DMS153 (cell line): ENCODE data around the gene MANEAL.
A peak's percentile ranks its signal among the peaks of the same experiment; 100 is the strongest.

Experiments
- DNase-seq: peaks from one replicate; lab custom pipeline; 2025; lab: John Stamatoyannopoulos, UW

Gene MANEAL

DNA sequence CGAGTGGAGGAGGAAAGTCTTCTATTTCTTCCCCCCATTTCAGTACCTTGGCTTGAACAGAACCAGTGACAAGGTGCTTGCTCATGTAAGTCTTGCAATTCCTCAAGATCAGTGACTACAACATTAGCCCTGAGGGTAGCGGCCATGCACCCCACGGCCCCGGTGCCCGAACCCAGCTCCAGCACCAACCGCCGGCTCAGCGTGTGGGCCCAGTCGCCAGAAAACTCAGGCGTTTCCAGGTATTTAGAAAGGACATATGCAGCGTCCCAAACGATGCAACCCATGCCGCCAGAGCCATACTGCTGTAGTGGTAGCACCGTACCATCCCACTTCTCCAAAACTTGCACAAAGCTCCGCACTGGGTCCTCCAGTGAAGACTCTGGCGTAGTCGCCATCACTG is 11.2 kb upstream of the MANEAL start:
- DNase-seq: no peak

DNA sequence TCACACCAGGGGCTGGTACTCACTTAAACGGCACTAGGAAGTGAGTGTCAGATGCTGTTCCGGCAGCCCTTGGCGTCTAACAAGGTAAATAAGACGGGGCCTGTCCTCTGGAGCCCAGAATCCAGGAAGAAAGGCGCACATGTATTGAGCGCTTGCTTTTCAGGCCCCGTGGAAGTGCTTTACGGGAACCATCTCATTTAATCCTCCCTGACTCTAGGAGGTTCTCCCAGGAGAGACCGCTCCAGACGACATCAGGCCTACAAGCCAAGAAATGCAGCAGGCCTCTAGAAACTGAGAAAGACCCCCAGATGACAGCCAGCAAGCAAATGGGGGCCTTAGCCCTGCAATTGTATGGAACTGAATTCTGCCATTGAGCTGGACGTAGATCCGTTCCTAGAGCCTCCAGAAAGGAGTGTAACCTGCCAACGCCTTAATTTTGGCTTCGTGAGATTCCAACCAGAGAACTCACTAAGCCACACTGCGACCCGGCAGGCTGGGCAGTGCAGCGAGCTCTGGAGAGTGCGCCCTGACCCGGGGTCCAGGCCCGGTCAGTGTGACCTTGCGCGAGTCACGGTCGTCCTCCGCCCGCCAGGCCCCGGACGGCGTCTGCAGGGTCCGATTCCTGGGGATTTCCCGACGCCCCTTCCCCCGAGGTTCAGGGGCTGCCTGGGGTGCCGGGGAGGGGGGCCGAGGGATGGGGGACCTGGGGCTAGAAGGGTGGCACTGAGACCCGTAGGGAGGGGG is 532 bp upstream of the MANEAL start:
- no peak for DNase-seq

DNA sequence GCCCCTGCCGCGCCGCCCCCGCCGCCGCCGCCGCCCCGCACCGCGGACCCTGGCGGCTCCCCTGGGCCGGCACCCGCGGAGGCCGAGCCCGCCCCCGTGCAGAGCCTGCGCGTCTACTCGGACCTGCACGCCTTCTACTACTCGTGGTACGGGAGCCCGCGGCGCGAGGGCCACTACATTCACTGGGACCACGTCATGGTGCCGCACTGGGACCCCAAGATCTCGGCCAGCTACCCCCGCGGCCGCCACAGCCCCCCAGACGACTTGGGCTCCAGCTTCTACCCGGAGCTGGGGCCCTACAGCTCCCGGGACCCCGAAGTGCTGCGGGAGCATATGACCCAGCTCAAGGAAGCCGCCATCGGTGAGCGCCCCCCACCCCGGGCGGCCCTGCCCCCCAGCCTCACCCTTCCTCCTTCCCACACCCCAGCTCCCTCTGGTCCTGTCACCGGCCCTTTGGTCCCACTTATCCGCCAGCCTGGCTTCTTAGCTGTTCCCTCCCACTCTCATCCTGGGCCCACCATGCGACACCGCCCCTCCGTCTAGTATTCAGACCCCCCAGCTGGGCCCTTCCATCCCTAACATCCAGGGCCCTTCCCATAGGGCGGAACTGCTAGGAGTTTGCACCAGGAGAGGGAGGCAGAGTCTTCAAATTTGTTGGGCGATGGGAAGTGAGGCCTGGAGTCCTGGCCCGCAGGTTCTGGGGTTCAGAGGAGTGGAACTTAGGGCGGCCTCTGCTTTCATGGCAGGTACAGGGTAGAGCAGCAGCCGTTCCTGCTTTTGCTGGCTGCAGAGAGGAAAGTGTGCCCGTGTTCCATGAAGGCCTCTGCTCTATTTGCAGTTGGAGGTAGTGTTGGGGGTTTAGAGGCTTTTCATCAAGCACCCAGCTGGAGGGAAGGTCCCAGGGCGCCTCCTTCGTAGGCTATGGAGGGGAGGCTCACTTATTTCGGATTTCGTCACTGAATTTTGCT is 1.0 kb downstream of the MANEAL start:
- DNase-seq: no peak

DNA sequence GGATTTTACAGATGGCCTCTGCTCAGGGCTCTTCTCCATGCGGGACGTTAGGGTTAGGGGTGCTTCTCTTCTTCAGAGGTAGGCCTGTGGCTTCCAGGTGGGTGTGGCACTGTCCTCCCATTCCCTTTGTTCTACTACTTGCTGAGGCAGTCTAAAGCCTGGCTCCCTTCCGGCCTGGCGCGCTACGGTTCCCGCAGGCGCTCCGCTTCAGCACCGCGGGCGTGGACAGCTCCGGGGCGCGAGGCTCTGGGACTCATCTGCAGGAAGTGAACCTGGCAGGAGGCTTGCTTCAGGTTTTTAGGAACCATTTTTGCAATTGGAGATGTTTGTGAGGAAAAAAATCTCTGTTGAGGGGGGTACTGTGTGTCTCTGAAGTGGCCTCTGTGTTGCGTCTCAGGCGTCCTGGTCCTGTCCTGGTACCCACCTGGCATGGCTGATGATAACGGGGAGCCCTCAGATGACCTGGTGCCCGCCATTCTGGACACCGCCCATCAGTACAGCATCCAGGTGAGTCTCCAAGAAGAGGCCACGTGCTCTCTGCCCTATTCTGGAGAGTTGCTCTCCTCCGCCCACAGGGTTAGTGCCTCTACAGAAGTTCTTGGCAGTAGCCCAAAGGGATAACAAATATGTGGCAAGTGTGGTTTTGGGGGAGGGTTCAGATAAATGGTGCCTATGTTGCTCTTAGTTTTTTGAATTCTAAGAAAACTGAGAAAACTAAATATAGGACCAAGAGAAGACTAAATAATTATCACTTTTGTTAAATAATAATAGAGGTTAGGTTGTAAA is 1.9 kb downstream of the MANEAL start:
- peak; percentile 33 for DNase-seq

DNA sequence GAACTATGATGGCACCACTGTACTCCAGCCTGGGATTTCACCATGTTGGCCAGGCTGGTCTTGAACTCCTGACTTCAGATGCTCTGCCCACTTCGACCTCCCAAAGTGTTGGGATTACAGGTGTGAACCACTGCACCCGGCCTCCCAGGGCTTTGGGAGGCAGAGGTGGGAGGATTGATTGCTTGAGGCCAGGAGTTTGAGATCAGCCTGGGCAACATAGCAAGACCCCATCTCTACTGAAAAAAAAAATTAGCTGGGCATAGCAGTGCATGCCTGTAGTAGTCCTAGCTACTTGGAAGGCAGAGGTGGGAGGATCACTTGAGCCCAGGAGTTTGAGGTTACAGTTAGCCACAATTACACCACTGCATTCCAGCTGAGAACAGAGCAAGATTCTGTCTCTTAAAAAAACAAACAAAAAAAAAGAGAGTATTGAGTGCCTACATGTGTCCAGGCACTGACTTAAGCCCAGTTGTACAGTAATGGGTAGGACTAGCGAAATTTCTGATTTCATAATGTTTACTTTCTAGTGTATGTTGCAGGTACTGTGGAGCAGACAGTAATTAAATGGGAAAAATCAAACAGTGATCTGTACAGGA is 4.2 kb downstream of the MANEAL start:
- DNase-seq: no peak

DNA sequence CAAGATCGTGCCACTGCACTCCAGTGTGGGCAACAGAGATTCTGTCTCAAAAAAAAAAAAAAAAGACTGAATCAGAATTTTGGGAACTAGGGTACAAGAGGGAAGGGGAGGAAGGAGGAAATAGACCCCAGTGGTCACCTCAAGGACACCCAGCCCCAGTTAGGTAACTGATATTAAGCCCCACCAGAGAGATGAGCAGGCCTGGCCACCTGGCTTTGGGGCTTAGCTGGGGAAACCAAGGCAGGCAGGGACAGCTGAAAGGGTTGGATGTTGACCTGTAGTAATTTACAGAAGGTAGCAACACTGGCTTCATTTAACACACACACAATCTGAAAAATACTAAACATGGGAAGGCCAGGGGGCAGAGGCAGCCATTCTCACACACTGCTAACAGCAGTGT is 8.8 kb downstream of the MANEAL start:
- DNase-seq: no peak

DNA sequence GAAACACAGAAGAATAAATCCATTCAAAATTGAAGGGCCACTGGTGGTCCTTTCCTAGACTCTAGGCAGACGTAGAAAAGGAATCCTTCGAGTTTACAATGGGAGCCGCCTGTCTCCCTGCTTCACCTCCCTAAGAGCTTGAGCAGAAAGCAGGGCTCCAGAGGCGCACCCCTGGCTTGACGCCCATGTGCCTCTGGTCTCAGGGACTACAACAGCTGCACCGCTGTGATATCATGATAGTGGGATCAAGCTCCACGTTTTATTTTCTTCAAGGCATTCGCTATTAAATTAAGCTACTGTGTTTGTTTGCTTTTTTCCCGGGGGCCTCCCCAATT is 13.5 kb downstream of the MANEAL start:
- DNase-seq: no peak

DNA sequence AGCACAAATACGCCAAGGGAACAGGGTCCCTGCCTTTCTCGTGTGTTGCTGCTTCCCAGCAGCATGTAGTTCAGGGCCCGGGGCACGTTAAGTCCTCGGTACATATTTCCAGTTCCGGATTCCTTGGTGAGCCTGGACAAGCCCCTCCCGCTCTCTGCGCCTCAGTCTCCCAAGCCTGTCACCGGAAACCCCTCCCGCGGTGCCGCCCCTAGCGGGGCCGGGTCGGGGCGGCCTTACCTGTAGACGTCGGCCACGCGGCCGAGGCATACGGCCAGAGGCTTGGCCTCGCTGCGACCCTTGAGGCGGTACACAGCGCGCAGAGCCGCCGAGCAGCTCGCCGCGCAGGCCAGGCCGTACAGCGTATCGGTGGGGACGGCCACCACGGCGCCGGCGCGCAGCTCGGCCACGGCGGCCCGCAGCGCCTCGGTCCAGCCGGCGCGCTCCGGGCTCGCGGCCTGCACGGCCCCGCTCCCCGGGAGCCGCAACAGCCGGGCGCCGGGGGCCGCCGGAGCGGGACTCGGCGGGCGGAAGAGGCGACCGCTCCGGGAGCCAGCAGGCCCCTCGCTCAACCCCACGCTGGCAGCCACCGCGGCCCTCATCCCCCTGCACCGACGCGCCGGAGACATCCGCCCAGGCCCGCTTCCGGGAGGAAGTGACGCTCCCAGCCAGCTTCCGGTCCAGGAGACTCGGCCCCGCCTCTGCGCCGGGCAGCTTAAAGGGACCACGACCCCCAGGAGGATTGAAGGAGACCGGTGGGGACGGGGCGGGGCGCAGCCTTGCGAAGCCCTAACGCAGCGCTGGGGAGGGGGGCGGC is 14.1 kb downstream of the MANEAL start, which contains the start of the genes C1orf122 and YRDC:
Gene C1orf122, plus strand, starts transcription at position 236 of the 814 bp plus-strand sequence. CDS start 615 bp downstream, outside the sequence.
Gene YRDC, minus strand, starts transcription at position 654 of the 814 bp plus-strand sequence. Its CDS starts 28 bp downstream, at position 626.
- DNase-seq: peak; percentile 80

DNA sequence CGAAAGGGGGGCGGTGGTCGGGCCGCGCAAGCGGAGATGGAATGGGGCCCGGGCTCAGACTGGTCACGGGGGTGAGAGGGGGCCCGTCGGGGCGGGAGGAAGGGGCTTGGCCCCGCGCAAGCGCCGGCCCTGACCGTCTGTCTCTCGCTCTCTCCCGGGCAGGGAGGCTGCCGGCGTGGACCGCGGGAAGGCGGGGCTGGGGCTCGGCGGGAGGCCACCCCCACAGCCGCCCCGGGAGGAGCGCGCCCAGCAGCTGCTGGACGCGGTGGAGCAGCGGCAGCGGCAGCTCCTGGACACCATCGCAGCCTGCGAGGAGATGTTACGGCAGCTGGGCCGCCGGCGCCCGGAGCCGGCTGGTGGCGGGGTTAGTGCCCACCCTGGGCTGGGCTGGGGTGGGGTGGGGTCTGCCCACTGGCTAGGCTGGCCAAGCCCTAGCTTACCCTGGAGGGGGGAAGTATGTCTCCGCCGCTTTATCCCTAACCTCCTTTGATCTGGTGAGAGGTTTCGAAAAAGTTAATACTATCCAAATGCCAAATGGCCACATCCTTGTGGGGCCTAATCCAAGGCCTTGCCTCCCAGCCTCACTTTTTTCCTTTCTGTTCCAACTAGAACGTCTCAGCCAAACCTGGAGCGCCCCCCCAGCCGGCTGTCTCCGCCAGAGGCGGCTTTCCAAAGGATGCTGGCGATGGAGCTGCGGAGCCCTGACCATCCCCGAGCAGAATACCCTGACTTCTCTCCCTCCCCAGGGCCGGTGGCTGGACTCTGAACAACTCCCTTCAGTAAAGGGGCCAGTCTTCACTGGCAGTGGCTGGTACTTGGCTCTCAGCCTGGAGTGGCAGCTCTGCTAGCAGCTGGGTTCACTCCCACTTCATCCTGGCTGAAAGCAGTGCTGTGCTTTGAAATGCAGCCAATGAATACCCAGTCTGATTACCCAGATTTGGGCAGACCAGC is 15.0 kb downstream of the MANEAL start:
- DNase-seq: peak; percentile 57

DNA sequence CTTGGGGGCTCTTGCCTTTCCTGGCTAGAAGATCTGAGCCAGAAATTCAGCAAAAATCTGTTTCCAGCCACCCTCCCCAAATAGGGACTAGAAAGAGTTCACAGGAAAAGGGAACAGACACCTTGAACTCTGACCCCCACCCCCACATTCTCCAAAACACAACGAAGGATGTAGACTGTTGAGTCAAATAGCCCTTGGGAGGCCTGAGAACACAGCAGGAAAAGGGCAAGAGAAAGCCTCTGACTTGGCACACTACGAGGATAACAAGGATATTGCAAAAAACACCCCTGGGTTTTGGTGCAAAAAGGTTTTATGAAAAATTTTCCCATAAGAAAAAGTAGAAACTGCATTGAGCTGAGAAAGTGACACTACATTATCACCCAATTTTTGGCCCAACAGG is 16.3 kb downstream of the MANEAL start:
- DNase-seq: no peak

DNA sequence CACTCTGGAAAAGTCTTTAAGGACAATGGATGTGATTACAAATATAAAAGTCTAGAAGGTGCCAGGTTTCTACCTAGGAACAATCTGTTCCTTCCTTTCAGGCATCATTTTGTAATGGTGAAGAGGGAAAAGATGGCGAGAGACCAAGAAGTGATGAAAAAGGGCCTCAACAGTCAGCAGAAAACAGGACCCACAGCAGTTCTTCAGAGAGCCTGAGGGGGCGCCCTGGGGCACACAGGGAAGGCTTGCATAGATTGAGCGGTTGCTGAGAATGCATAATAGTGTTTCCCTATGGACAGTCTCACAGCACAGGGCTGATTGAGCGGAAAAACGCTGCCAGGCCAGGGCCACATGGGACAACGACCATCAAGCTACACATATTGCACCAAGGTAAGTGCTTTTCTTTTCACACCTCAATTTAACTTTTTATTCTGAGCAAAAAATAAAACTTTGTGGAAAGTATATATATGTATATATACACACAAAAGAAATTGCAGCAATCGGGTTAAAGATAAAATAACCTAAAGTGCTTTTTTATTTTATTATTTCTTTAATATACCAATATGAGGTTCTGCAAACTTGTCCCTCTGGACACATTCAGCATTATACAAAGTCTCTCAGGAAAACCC is 17.5 kb downstream of the MANEAL start:
- peak; percentile 70 for DNase-seq

DNA sequence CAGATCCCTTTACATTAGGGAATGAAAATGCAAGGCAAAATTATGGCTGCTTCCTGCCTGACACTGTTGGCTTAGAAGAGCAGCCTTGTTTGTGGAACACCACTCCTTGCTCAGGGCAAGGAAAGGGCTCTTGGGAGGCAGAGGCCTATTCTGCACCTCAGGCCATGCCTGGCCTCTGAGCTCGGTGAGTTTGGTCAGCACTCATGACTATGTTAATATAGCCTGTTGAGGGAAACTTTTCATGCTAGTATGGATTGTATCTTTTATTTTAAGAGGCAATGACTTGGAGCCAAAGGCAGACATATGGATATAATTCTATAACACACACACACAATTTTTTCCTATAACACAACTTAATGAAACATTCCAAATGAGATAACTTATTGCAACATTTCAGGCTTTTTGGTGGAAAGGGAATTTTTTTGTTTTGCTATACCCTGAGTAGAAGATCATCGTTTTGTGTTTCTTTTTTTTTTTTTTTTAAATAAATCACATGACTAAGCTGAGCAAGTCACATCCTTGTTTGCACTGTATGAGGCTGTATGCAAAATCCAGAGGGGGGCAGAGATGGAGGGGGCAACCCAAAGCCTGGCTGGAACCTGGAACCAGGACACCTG is 20.0 kb downstream of the MANEAL start:
- DNase-seq: no peak

DNA sequence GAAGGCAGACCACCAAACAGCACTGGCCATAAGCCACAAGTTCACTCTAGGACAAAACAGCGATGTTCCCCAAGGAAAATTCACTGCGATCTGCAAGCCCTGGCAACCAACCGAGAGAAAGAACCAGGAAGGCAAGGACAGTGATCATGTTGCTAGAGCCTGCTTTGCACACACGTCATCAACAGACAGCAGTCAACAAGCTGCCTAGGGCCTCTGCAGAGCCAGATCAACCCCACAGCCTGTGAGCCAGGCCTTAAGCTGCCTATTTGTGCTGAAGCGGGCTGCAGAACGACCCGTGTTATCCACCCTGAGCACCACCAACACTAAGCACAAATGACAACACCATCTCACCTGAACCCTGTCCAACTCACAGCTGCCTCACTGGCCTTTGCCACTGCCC is 20.6 kb downstream of the MANEAL start:
- DNase-seq: no peak

DNA sequence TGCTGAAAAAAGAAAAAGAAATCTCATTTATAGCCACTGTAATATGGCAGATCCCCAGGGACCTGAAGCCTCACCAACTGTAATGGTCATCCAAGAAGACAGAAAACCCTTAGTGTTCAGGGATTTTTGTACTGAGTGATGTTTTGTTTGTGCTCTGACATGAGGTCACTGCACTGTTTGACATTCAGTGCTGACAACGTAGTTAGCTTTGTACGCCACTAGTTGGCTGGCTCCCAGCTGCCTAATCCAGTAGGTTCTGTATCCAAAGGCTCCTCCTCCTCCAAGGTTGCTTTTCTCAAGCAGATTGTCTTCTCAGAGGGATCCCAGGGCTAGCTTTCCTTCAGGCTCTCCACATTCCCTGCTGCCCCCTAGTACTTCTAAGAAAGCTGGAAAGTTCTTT is 23.8 kb downstream of the MANEAL start:
- no peak for DNase-seq

DNA sequence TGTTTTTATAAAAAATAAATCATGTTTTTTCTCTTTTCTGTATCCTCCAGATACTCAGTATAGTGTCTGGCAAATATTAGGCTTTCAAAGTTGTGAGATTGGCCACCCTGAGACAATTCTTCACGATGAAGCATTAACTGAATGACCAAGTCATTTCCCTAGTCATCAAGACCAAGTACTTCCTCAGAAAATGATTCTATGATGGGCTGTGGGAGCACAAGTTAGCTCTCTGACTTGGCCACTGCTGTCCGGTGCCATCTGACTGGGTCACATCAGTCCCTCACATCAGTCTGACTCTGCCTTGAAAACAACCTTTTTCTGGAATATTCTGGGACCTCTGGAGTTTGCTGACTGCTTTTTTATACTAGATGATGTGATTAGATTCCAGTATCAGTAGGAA is 27.8 kb downstream of the MANEAL start:
- no peak for DNase-seq

DNA sequence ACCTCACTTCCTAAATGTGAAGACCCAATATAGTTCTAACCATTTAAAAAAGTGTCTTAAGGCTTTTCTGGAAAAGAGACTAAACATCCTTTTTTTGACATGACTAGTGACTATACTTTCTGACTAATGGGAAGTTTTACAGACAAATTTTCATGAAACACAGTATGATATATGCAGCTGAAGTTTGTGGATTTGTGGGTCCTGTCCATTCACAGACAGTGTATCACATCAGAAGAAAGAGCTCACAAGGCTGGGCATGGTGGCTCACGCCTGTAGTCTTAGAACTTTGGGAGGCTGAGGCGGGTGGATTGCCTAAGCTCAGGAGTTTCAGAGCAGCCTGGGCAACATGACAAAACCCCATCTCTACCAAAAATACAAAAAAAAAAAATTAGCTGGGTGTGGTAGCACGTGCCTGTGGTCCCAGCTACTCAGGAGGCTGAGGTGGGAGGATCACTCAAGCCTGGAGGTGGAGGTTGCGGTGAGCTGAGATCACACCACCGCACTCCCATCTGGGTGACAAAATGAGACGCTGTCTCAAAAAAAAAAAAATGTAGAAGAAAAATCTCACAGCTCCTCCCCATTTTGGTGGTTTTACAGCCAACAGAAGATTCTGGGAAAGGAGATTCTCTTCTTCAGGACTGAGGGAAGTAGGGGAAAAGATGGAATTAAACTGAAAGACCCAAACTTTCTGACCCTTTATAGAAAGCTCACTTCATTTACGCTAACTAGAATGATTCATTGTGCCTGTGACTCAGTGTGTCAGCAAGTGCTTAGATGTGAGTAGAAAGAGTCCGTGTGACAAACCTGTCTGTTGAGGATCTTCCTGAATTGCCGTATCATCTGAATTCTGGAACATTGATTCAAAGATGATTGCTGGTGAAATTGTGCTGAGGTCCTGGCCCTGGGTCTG is 29.5 kb downstream of the MANEAL start:
- no peak for DNase-seq

DNA sequence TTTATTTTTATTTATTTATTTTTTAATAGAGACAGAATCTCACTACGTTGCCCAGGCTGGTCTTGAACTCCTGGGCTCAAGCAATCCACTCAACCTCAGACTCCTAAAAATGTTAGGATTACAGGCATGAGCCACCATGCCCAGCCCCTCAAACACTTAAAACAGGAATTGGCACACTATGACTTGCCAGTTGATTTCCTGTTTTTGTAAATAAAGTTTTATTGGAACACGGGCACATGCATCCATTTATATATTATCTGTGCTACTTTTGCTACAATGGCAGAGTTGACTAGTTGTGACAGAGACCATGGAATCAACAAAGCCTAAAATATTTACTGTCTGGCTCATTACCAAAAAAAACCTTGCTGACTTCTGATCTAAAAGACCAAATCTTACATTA is 30.4 kb downstream of the MANEAL start:
- no peak for DNase-seq

DNA sequence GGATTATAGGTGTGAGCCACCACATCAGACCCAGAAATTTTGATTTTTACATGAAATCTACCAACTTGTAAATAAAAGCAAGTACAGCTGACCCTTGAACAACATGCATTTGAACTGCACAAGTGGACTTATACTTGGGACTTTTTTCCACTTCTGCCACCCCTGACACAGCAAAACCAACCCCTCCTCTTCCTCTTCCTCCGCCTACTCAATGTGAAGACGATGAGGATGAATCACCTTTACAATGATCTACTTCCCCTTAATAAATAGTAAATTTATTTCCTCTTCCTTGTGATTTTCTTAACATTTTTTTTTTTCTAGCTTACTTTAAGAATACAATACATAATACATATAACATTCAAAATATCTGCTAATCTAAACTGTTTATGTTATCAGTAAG is 31.9 kb downstream of the MANEAL start:
- DNase-seq: no peak
